Panc1 (cell line): ENCODE results near the gene LRFN2.

Experiments used
- POLR2AphosphoS5 ChIP-seq: IDR thresholded peaks from 2 replicates; pipeline ENCODE4 v1.6.1; 2012; ENCODE audit warnings: mild to moderate bottlenecking, low read depth, low read length, moderate library complexity
- TF ChIP-seq, protein P1 (sequence below): fragments of 450-650 bp; IDR thresholded peaks from 2 replicates; pipeline ENCODE4 v1.5.1; 2017; ENCODE audit warnings: mild to moderate bottlenecking

DNA sequence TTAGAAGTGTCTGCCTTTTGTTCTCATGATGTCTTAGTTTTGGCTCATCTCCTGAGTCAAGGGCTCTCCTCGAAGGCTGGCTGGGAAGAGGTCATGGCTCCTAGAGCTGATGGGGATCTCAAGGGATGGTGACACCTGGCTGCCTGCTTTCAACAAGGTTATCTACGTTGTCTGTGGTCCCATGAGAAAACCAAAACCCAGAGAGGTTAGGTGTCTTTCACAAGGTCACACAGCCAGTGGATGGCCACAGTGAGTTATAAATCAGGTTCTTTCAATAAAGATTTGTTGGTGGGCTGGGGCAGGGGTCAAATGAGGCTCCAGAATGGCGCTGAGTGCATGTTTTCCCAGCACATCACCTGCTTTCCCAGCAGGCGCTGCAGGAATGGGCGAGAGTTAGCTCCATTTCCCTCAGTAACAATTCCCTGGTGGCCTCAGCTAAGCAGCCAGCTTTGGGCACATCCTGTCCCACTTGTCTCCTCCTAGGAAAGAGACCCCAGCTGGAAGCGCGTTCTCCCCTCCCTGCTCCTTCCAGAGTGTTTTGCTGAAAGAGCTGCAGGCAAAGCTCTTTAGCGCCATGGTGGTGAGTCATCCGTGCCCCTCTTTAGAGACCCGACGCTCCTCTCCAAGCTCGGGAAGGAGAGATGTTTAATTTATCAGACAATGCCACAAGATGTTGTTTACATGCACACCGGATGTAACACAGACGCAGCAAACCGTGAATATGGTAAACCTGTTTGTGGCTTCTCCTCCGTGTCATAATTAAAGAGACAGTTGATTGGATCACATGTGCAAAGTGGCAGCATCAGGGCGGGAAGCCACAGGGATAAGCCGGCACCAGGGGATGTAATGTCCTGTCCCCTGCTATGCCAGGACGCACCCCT lies 109.7 kb downstream of the LRFN2 start:
- TF ChIP-seq, protein P1, sequence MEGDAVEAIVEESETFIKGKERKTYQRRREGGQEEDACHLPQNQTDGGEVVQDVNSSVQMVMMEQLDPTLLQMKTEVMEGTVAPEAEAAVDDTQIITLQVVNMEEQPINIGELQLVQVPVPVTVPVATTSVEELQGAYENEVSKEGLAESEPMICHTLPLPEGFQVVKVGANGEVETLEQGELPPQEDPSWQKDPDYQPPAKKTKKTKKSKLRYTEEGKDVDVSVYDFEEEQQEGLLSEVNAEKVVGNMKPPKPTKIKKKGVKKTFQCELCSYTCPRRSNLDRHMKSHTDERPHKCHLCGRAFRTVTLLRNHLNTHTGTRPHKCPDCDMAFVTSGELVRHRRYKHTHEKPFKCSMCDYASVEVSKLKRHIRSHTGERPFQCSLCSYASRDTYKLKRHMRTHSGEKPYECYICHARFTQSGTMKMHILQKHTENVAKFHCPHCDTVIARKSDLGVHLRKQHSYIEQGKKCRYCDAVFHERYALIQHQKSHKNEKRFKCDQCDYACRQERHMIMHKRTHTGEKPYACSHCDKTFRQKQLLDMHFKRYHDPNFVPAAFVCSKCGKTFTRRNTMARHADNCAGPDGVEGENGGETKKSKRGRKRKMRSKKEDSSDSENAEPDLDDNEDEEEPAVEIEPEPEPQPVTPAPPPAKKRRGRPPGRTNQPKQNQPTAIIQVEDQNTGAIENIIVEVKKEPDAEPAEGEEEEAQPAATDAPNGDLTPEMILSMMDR: no peak
- no peak for TF ChIP-seq POLR2AphosphoS5
